ENCODE data around the gene RASAL3. TPM values are rescaled to one million over a fixed set of nuclear protein-coding genes. Genes with fewer than 3 reads are reported as not detected.

Gene RASAL3
- total RNA-seq, 1 experiment from 2014 or later: not detected

DNA sequence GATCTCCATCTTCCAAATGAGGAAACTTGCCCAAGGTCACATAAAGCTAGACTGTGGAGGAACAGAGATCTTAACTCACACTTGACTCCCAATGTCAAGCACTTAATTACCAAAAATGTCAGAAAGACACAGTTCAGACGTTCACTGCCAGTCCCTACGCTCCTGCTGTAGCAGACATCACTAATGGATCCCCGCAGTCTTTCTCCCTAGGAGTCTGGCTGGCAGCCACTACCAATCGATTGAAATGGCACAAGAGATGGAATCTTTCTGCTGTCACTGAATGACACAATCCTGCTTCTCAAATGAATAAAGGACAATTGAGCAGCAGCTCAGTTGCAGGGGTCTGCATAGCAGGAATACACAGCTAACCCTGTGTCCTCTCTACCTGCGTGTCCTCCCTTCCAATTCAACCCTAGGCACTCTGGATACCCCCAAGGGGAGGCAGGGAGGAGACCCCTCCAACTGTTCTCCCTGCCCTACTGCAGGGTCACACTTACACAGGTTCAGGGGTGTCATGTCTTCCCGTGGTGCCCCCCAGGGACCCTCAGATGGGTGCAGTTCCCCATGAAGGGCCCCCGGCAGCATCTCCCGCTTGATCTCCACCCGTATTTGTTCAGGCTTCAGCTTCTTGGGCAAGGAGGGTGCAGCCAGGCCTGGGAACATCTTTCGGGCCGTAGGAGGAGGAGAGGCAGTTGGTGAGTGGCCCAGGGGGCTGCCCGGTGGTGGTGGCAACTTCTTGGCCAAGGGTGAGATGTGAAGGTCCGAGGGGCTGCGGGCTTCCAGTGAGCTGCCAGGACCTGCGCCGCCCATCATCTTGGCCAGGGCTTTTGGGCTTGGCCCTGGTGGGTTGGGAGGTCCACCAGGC is 37.6 kb downstream of the RASAL3 start:
- H3K4me1 Mint-ChIP-seq (ENCODE audit: insufficient read depth, unreplicated experiment): peaks cover 13% of the 10 kb centered on the region
- ChIA-PET CTCF (interaction anchor here (0.6 kb wide), 2 partner anchors 10 to 221 kb away, joined by 4 read pairs; no protein-coding TSS in a partner anchor), POLR2A (no interaction called here)
- intact Hi-C loops (cut with micrococcal nuclease): no loop called here
- peaks cover 49% of the 10 kb centered on the region for H3K36me3 Mint-ChIP-seq (ENCODE audit: insufficient read depth, unreplicated experiment)
- H3K9me3 Mint-ChIP-seq (ENCODE audit: unreplicated experiment): no peaks in the 10 kb centered on the region
- H3K4me3 Mint-ChIP-seq (ENCODE audit: unreplicated experiment): no peak overlapping the region
- no peak for DNase-seq (ENCODE audit: unreplicated experiment)
- no TSS peak for BruUV-seq (replicated peaks)
- no peak overlapping the region for H3K27ac Mint-ChIP-seq (ENCODE audit: low read depth, unreplicated experiment)
- no peaks in the 10 kb centered on the region for H3K27me3 Mint-ChIP-seq (ENCODE audit: insufficient read depth, unreplicated experiment)
- TF ChIP-seq, protein P1, sequence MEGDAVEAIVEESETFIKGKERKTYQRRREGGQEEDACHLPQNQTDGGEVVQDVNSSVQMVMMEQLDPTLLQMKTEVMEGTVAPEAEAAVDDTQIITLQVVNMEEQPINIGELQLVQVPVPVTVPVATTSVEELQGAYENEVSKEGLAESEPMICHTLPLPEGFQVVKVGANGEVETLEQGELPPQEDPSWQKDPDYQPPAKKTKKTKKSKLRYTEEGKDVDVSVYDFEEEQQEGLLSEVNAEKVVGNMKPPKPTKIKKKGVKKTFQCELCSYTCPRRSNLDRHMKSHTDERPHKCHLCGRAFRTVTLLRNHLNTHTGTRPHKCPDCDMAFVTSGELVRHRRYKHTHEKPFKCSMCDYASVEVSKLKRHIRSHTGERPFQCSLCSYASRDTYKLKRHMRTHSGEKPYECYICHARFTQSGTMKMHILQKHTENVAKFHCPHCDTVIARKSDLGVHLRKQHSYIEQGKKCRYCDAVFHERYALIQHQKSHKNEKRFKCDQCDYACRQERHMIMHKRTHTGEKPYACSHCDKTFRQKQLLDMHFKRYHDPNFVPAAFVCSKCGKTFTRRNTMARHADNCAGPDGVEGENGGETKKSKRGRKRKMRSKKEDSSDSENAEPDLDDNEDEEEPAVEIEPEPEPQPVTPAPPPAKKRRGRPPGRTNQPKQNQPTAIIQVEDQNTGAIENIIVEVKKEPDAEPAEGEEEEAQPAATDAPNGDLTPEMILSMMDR (IDR thresholded peaks at IDR 0.05; ENCODE audit: unreplicated experiment): no peak

- intact Hi-C loops (cut with micrococcal nuclease): no loop called here
- Mint-ChIP-seq H3K9me3 (ENCODE audit: unreplicated experiment) (no peaks in the 10 kb centered on the region), H3K4me1 (ENCODE audit: insufficient read depth, unreplicated experiment) (peaks cover 3% of the 10 kb centered on the region), H3K27me3 (ENCODE audit: insufficient read depth, unreplicated experiment) (no peaks in the 10 kb centered on the region), H3K4me3 (ENCODE audit: unreplicated experiment) (no peak overlapping the region), H3K36me3 (ENCODE audit: insufficient read depth, unreplicated experiment) (peaks cover 53% of the 10 kb centered on the region), H3K27ac (ENCODE audit: low read depth, unreplicated experiment) (no peak overlapping the region)
- BruUV-seq (replicated peaks): no TSS peak
- no peak for DNase-seq (ENCODE audit: unreplicated experiment)
- CTCF ChIA-PET: interaction anchor here (0.6 to 0.8 kb wide), 2 partner anchors 130 to 576 kb away, joined by 3 to 4 read pairs; no protein-coding TSS in a partner anchor
- TF ChIP-seq, protein P1 (IDR thresholded peaks at IDR 0.05; ENCODE audit: unreplicated experiment): no peak
- POLR2A ChIA-PET: no interaction called here
Measured at GRCh38 chr19:15425321-15425950, 38.9 kb downstream of the RASAL3 start.

DNA sequence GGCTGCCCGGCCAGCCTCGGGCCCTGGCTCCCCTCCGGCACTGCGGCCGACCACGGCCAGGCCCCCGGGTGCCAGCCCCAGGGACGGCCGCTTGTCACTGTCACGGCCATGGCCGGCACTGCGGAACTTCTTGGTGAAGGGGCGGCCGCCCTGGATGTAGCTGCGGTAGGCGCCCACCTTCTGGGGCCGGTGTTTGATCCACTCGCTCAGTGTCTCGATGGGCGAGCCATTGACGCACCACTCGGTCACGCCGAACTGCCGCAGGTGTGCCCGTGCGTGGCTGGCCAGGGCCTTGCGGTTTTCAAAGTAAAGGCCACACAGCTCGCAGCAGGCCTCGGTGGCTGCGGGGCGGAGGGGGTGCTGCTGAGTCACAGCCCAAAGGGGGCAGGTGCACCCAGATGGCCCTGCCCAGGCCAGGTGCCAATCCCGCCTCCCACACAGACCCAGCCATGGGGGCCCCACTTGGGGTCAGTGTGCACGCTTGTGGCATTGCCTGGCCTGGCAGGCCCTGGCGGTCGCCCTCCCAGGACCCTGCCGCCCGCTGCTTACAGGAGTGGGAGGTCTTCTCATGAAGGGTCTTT is 39.6 kb downstream of the RASAL3 start:
- intact Hi-C loops (cut with micrococcal nuclease): no loop called here
- TF ChIP-seq, protein P1 (IDR thresholded peaks at IDR 0.05; ENCODE audit: unreplicated experiment): no peak
- no peaks in the 10 kb centered on the region for H3K9me3 Mint-ChIP-seq (ENCODE audit: unreplicated experiment)
- H3K36me3 Mint-ChIP-seq (ENCODE audit: insufficient read depth, unreplicated experiment): peaks cover 55% of the 10 kb centered on the region
- H3K27ac Mint-ChIP-seq (ENCODE audit: low read depth, unreplicated experiment): no peak overlapping the region
- BruUV-seq (replicated peaks): no TSS peak
- POLR2A ChIA-PET: no interaction called here
- peaks cover 2% of the 10 kb centered on the region for H3K4me1 Mint-ChIP-seq (ENCODE audit: insufficient read depth, unreplicated experiment)
- no peaks in the 10 kb centered on the region for H3K27me3 Mint-ChIP-seq (ENCODE audit: insufficient read depth, unreplicated experiment)
- CTCF ChIA-PET: no interaction called here
- H3K4me3 Mint-ChIP-seq (ENCODE audit: unreplicated experiment): no peak overlapping the region
- no peak for DNase-seq (ENCODE audit: unreplicated experiment)

DNA sequence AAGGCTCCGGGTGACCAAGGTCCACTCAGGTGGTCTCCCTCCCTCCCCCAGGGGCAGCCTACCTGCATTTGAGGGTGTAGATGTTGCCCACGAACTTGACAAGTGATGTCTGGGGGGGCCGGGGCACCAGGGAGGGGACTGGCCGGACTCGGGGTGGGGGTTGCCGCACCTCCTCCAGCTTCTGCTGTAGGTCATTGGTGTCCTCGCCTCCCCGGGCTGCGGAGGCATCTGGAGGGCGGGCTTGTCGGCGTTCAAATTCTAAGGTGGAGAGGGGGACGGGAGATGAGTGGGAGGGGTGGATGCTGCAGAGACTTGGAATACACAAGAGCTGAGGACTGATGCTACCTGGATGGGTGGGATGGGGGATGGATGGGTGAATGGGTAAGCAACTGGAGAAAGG is 40.2 kb downstream of the RASAL3 start:
- CTCF ChIA-PET: no interaction called here
- peaks cover 55% of the 10 kb centered on the region for H3K36me3 Mint-ChIP-seq (ENCODE audit: insufficient read depth, unreplicated experiment)
- no peak overlapping the region for H3K27ac Mint-ChIP-seq (ENCODE audit: low read depth, unreplicated experiment)
- BruUV-seq (replicated peaks): no TSS peak
- no peak for DNase-seq (ENCODE audit: unreplicated experiment)
- TF ChIP-seq, protein P1 (IDR thresholded peaks at IDR 0.05; ENCODE audit: unreplicated experiment): no peak
- H3K4me3 Mint-ChIP-seq (ENCODE audit: unreplicated experiment): no peak overlapping the region
- POLR2A ChIA-PET: no interaction called here
- no peaks in the 10 kb centered on the region for H3K27me3 Mint-ChIP-seq (ENCODE audit: insufficient read depth, unreplicated experiment)
- H3K9me3 Mint-ChIP-seq (ENCODE audit: unreplicated experiment): no peaks in the 10 kb centered on the region
- intact Hi-C loops (cut with micrococcal nuclease): no loop called here
- H3K4me1 Mint-ChIP-seq (ENCODE audit: insufficient read depth, unreplicated experiment): peaks cover 4% of the 10 kb centered on the region

Data from MCF 10A (cell line).